Gastrocnemius medialis (tissue), 4 donors: ENCODE measurements around the gene MYO18B. TPM values are rescaled to one million over a fixed set of nuclear protein-coding genes. Genes with fewer than 3 reads are reported as not detected.

Source experiments
- ATAC-seq, 2 donors: fragments of 150-250 bp; one replicate each; pipeline ENCODE4 v1.9.1; 2016
- DNase-seq, 2 donors: peaks; one replicate each; pipeline ENCODE4 v3.0.0-alpha.2; 2019
- H3K27ac ChIP-seq, 4 donors: fragments of 200-600 bp; sonication (generic); 1 replicate in 1 of 4; 2 replicates in 3 of 4; pipeline ENCODE4 v1.5.1; 2016 to 2018; ENCODE audit warnings: mild to moderate bottlenecking in 2 of 4, moderate library complexity in 1 of 4
- H3K27me3 ChIP-seq, 3 donors: fragments of 200-600 bp; sonication (generic) in 2 of 3; 1 replicate in 1 of 3; 2 replicates in 2 of 3; pipeline versions ENCODE4 v1.5.1 to v1.6.0; 2016 to 2019; ENCODE audit warnings: mild to moderate bottlenecking in 1 of 3, moderate library complexity in 1 of 3
- H3K36me3 ChIP-seq, 2 donors: fragments of 200-600 bp; sonication (generic) in 1 of 2; one replicate each; pipeline ENCODE4 v1.5.1; 2017 to 2018
- H3K4me1 ChIP-seq, 2 donors: fragments of 200-600 bp; sonication (generic) in 1 of 2; one replicate each; pipeline ENCODE4 v1.5.1; 2016 to 2017; ENCODE audit warnings: mild to moderate bottlenecking in 2 of 2
- H3K4me3 ChIP-seq, 4 donors: fragments of 200-600 bp; sonication (generic) in 3 of 4; 1 replicate in 1 of 4; 2 replicates in 3 of 4; pipeline ENCODE4 v1.5.1; 2016 to 2019; ENCODE audit warnings: mild to moderate bottlenecking in 2 of 4
- H3K9me3 ChIP-seq, 3 donors: fragments of 200-600 bp; sonication (generic) in 2 of 3; 1 replicate in 1 of 3; 2 replicates in 2 of 3; pipeline ENCODE4 v1.5.1; 2016 to 2019
- CTCF ChIP-seq, 5 experiments: fragments of 450-650 bp in 3 of 5; fragments of 200-600 bp in 2 of 5; sonication (generic) in 2 of 5; IDR thresholded peaks in 4 of 5; conservative IDR thresholded peaks in 1 of 5; 1 replicate in 4 of 5; 2 replicates in 1 of 5; pipeline ENCODE4 v1.5.1; 2016 to 2019; ENCODE audit warnings: antibody characterized with exemption in 5 of 5, mild to moderate bottlenecking in 3 of 5, moderate library complexity in 3 of 5
- POLR2A ChIP-seq, 2 donors: fragments of 450-650 bp; IDR thresholded peaks; one replicate each; pipeline ENCODE4 v1.6.1; 2017; ENCODE audit warnings: antibody characterized with exemption in 2 of 2, mild to moderate bottlenecking in 2 of 2, moderate library complexity in 2 of 2
- in situ Hi-C, 4 donors: fragments of 200-750 bp; cut with MboI; loops; one replicate each; pipeline versions ENCODE4 v1.15.0 to v1.8.0; 2017; ENCODE audit warnings: low sequenced_read_pairs in 4 of 4
- intact Hi-C: fragments of 100-400 bp; cut with DNase I; formaldehyde crosslinking; loops from one replicate; pipeline ENCODE4 v1.15.1; 2023; ENCODE audit warnings: low total_unique reads
- total RNA-seq, 4 donors: library from RNA; depleted of rRNA; stranded (reverse); fragments of >200 nt; gene quantifications; one replicate each; pipeline versions ENCODE4 v1.1.0 to v1.2.3, GENCODE V29; 2016

MYO18B gene
- total RNA-seq, 4 donors from 2014 or later: 273 to 408 (median 362) TPM

GRCh38 chr22:25716637-25717036 is 25.4 kb upstream of the MYO18B start:
- Histone ChIP-seq H3K4me1 (peaks cover 6 to 15% of the 10 kb centered on the region in 2 donors), H3K9me3 (no peaks in the 10 kb centered on the region), H3K27ac (no peak overlapping the region), H3K27me3 (no peaks in the 10 kb centered on the region), H3K4me3 (no peak overlapping the region), H3K36me3 (no peaks in the 10 kb centered on the region)
- DNase-seq (no peak), ATAC-seq (no peak)
- in situ Hi-C loops (loop anchor here in 1 of 4 donors (25.0 kb wide), 1 partner anchor 254 kb away; no protein-coding TSS in a partner anchor), intact Hi-C loops (no loop called here)
- TF ChIP-seq CTCF (IDR thresholded peaks at IDR 0.05 in 4 of 5, conservative IDR thresholded peaks at IDR 0.05 in 1 of 5): no peak
- no peak for TF ChIP-seq POLR2A (IDR thresholded peaks at IDR 0.05)

GRCh38 chr22:25718135-25718840 is 23.7 kb upstream of the MYO18B start:
- peaks cover 6 to 12% of the 10 kb centered on the region in 2 donors for H3K4me1 ChIP-seq
- H3K27ac ChIP-seq: peak overlapping the region; percentile 26 to 56 (median 46)
- H3K36me3 ChIP-seq: no peaks in the 10 kb centered on the region
- no peaks in the 10 kb centered on the region for H3K27me3 ChIP-seq
- ATAC-seq (peak; percentile 75 to 92), DNase-seq (no peak)
- H3K9me3 ChIP-seq: no peaks in the 10 kb centered on the region
- no peak overlapping the region for H3K4me3 ChIP-seq
- intact Hi-C loops (no loop called here), in situ Hi-C loops (loop anchor here in 1 of 4 donors (25.0 kb wide), 1 partner anchor 256 kb away; no protein-coding TSS in a partner anchor)
- TF ChIP-seq POLR2A (IDR thresholded peaks at IDR 0.05) (no peak), CTCF (IDR thresholded peaks at IDR 0.05 in 4 of 5, conservative IDR thresholded peaks at IDR 0.05 in 1 of 5) (no peak)

- in situ Hi-C loops: loop anchor here in 1 of 4 donors (25.0 kb wide), 1 partner anchor 260 kb away; no protein-coding TSS in a partner anchor
- Histone ChIP-seq H3K4me3 (no peak overlapping the region), H3K4me1 (no peaks in the 10 kb centered on the region), H3K27me3 (no peaks in the 10 kb centered on the region), H3K36me3 (no peaks in the 10 kb centered on the region), H3K9me3 (no peaks in the 10 kb centered on the region), H3K27ac (no peak overlapping the region)
- DNase-seq: no peak
- TF ChIP-seq POLR2A (IDR thresholded peaks at IDR 0.05): no peak
- TF ChIP-seq CTCF (IDR thresholded peaks at IDR 0.05 in 4 of 5, conservative IDR thresholded peaks at IDR 0.05 in 1 of 5): no peak
- intact Hi-C loops: no loop called here
- no peak for ATAC-seq
These were observed 19.8 kb upstream of the MYO18B start for GRCh38 chr22:25722223-25722622.

GRCh38 chr22:25722626-25723025 is 19.4 kb upstream of the MYO18B start:
- in situ Hi-C loops (loop anchor here in 1 of 4 donors (25.0 kb wide), 1 partner anchor 260 kb away; no protein-coding TSS in a partner anchor), intact Hi-C loops (no loop called here)
- no peak for TF ChIP-seq CTCF (IDR thresholded peaks at IDR 0.05 in 4 of 5, conservative IDR thresholded peaks at IDR 0.05 in 1 of 5)
- TF ChIP-seq POLR2A (IDR thresholded peaks at IDR 0.05): no peak
- H3K27me3 ChIP-seq: no peaks in the 10 kb centered on the region
- H3K27ac ChIP-seq: no peak overlapping the region
- H3K36me3 ChIP-seq: no peaks in the 10 kb centered on the region
- ATAC-seq: no peak
- H3K4me1 ChIP-seq: no peaks in the 10 kb centered on the region
- DNase-seq: no peak
- no peaks in the 10 kb centered on the region for H3K9me3 ChIP-seq
- H3K4me3 ChIP-seq: no peak overlapping the region
